Mesendoderm (in vitro differentiated cells): ENCODE results near the gene INTU.

Experiments
- DNase-seq: peaks from one replicate; pipeline ENCODE4 v3.0.0; 2013
- H2AK5ac ChIP-seq: 2 replicates; pipeline ENCODE4 v1.6.1; 2013; ENCODE audit warnings: low read length, inconsistent platforms
- H2BK120ac ChIP-seq: 2 replicates; pipeline ENCODE4 v1.6.1; 2013; ENCODE audit warnings: low read depth, mild to moderate bottlenecking, low read length, moderate library complexity, mixed read lengths
- H2BK15ac ChIP-seq: replicated peaks from 2 replicates; pipeline ENCODE4 v1.6.1; 2013; ENCODE audit warnings: low read depth, mild to moderate bottlenecking, moderate library complexity
- H2BK5ac ChIP-seq: 2 replicates; pipeline ENCODE4 v1.6.1; 2013; ENCODE audit warnings: low read length, inconsistent platforms
- H3K18ac ChIP-seq: 2 replicates; pipeline ENCODE4 v1.6.1; 2013; ENCODE audit warnings: mild to moderate bottlenecking, low read length, mixed read lengths
- H3K23ac ChIP-seq: one replicate; pipeline ENCODE4 v1.6.1; 2013; ENCODE audit warnings: low read length
- H3K27ac ChIP-seq: 2 replicates; pipeline ENCODE4 v1.5.1; 2013; ENCODE audit warnings: low read depth, mild to moderate bottlenecking, inconsistent platforms, low read length, moderate library complexity
- H3K27me3 ChIP-seq: 2 replicates; pipeline ENCODE4 v1.6.1; 2013; ENCODE audit warnings: low read length, control low read depth, mild to moderate bottlenecking, inconsistent platforms; ENCODE audit not compliant: insufficient read depth, poor library complexity
- H3K36me3 ChIP-seq: 2 replicates; pipeline ENCODE4 v1.6.1; 2013; ENCODE audit warnings: low read length, inconsistent platforms; ENCODE audit not compliant: control insufficient read depth, insufficient read depth
- H3K4ac ChIP-seq: one replicate; pipeline ENCODE4 v1.6.1; 2013; ENCODE audit warnings: low read depth, mild to moderate bottlenecking, low read length, moderate library complexity
- H3K4me1 ChIP-seq: 2 replicates; pipeline ENCODE4 v1.6.1; 2013; ENCODE audit warnings: low read depth, low read length, inconsistent platforms; ENCODE audit not compliant: control insufficient read depth
- H3K4me2 ChIP-seq: 2 replicates; pipeline ENCODE4 v1.6.1; 2013; ENCODE audit warnings: low read length
- H3K4me3 ChIP-seq: 2 replicates; pipeline ENCODE4 v1.5.1; 2013; ENCODE audit warnings: mild to moderate bottlenecking, low read length
- H3K56ac ChIP-seq: one replicate; pipeline ENCODE4 v1.6.1; 2013; ENCODE audit warnings: low read length
- H3K79me1 ChIP-seq: 2 replicates; pipeline ENCODE4 v1.6.1; 2013; ENCODE audit warnings: low read length, inconsistent platforms
- H3K79me2 ChIP-seq: 2 replicates; pipeline ENCODE4 v1.6.1; 2013; ENCODE audit warnings: mild to moderate bottlenecking, low read length; ENCODE audit not compliant: control insufficient read depth, insufficient read depth
- H3K9ac ChIP-seq: 2 replicates; pipeline ENCODE4 v1.6.1; 2013; ENCODE audit warnings: low read length, inconsistent platforms
- H4K5ac ChIP-seq: one replicate; pipeline ENCODE4 v1.6.1; 2013; ENCODE audit warnings: low read length
- H4K8ac ChIP-seq: one replicate; pipeline ENCODE4 v1.6.1; 2013; ENCODE audit warnings: low read depth, mild to moderate bottlenecking, control low read depth, low read length, moderate library complexity
- WGBS: extraction: QIAGEN DNeasy Blood & Tissue Kit; methylation state at CpG from one replicate; pipeline ENCODE4 v1.1.7; 2013; ENCODE audit warnings: low lambda C conversion rate, missing lambda C conversion rate; ENCODE audit not compliant: insufficient coverage; ENCODE audit errors: extremely low coverage; 5-methylcytosine and 5-hydroxymethylcytosine counted together

Gene INTU

GRCh38 chr4:127698789-127699200 is 66.0 kb downstream of the INTU start:
- Histone ChIP-seq H3K27ac (no peak overlapping the region), H3K79me2 (no peaks in the 10 kb centered on the region), H3K9ac (no peak overlapping the region), H4K5ac (no peak overlapping the region), H3K4me3 (no peak overlapping the region), H2BK15ac (no peak overlapping the region), H2BK5ac (no peak overlapping the region), H2BK120ac (no peak overlapping the region), H3K27me3 (no peaks in the 10 kb centered on the region), H3K23ac (no peak overlapping the region), H3K79me1 (no peaks in the 10 kb centered on the region), H3K4me1 (no peaks in the 10 kb centered on the region), H3K4ac (no peak overlapping the region), H4K8ac (no peak overlapping the region), H3K36me3 (no peaks in the 10 kb centered on the region), H3K4me2 (no peak overlapping the region), H3K18ac (no peak overlapping the region), H2AK5ac (no peak overlapping the region), H3K56ac (no peak overlapping the region)
- no peak for DNase-seq
- WGBS, result no CpG with 5 or more reads among the region's 4 CpGs

GRCh38 chr4:127708985-127709384 is 76.2 kb downstream of the INTU start:
- Histone ChIP-seq H3K4me2 (no peak overlapping the region), H3K18ac (no peak overlapping the region), H2AK5ac (no peak overlapping the region), H3K36me3 (no peaks in the 10 kb centered on the region), H3K4ac (no peak overlapping the region), H2BK120ac (no peak overlapping the region), H3K27ac (no peak overlapping the region), H2BK15ac (no peak overlapping the region), H3K9ac (no peak overlapping the region), H3K79me1 (no peaks in the 10 kb centered on the region), H4K8ac (no peak overlapping the region), H3K23ac (no peak overlapping the region), H3K79me2 (no peaks in the 10 kb centered on the region), H3K4me3 (no peak overlapping the region), H3K56ac (no peak overlapping the region), H4K5ac (no peak overlapping the region), H3K4me1 (no peaks in the 10 kb centered on the region), H2BK5ac (no peak overlapping the region), H3K27me3 (no peaks in the 10 kb centered on the region)
- DNase-seq, result peak; percentile 38
- WGBS, result no CpG with 5 or more reads among the region's 5 CpGs

- Histone ChIP-seq H3K27ac (no peak overlapping the region), H3K23ac (no peak overlapping the region), H4K8ac (no peak overlapping the region), H3K4me3 (no peak overlapping the region), H3K36me3 (no peaks in the 10 kb centered on the region), H2BK120ac (no peak overlapping the region), H3K9ac (no peak overlapping the region), H4K5ac (no peak overlapping the region), H3K4ac (no peak overlapping the region), H2AK5ac (no peak overlapping the region), H2BK5ac (no peak overlapping the region), H3K79me2 (no peaks in the 10 kb centered on the region), H3K18ac (no peak overlapping the region), H2BK15ac (no peak overlapping the region), H3K4me1 (no peaks in the 10 kb centered on the region), H3K56ac (no peak overlapping the region), H3K79me1 (no peaks in the 10 kb centered on the region), H3K27me3 (no peaks in the 10 kb centered on the region), H3K4me2 (no peak overlapping the region)
- WGBS, result no CpG with 5 or more reads among the region's 3 CpGs
- no peak for DNase-seq
Measured at GRCh38 chr4:127709456-127709855, 76.7 kb downstream of the INTU start.

GRCh38 chr4:127730142-127730913 is 97.6 kb downstream of the INTU start, which contains the start of gene SLC25A31:
Gene SLC25A31 (plus strand): TSS chr4:127730400. CDS start chr4:127730546, 146 bp downstream.
- no peak within 1 kb of the TSS for H4K5ac ChIP-seq
- no peak within 1 kb of the TSS for H4K8ac ChIP-seq
- no peak within 1 kb of the TSS for H3K23ac ChIP-seq
- no CpG with 5 or more reads among the region's 64 CpGs for WGBS
- no peak within 1 kb of the TSS for H3K18ac ChIP-seq
- H3K79me2 ChIP-seq, result no peaks in the 10 kb centered on the region
- H3K27ac ChIP-seq, result no peak within 1 kb of the TSS
- no peak within 1 kb of the TSS for H3K56ac ChIP-seq
- no peak for DNase-seq
- no peaks in the 10 kb centered on the region for H3K36me3 ChIP-seq
- no peaks in the 10 kb centered on the region for H3K79me1 ChIP-seq
- H2BK5ac ChIP-seq, result no peak within 1 kb of the TSS
- no peak within 1 kb of the TSS for H2BK15ac ChIP-seq
- no peaks in the 10 kb centered on the region for H3K27me3 ChIP-seq
- no peak within 1 kb of the TSS for H3K9ac ChIP-seq
- no peak within 1 kb of the TSS for H2AK5ac ChIP-seq
- no peak within 1 kb of the TSS for H2BK120ac ChIP-seq
- no peak within 1 kb of the TSS for H3K4me3 ChIP-seq
- no peak within 1 kb of the TSS for H3K4ac ChIP-seq
- H3K4me1 ChIP-seq, result no peaks in the 10 kb centered on the region
- H3K4me2 ChIP-seq, result no peak within 1 kb of the TSS

- Histone ChIP-seq H4K5ac (no peak overlapping the region), H3K4me1 (no peaks in the 10 kb centered on the region), H3K18ac (no peak overlapping the region), H3K4me3 (no peak overlapping the region), H3K79me2 (no peaks in the 10 kb centered on the region), H3K79me1 (no peaks in the 10 kb centered on the region), H3K23ac (no peak overlapping the region), H2BK5ac (no peak overlapping the region), H3K36me3 (no peaks in the 10 kb centered on the region), H2AK5ac (no peak overlapping the region), H3K9ac (no peak overlapping the region), H3K4me2 (no peak overlapping the region), H4K8ac (no peak overlapping the region), H2BK15ac (no peak overlapping the region), H3K27me3 (no peaks in the 10 kb centered on the region), H3K27ac (no peak overlapping the region), H3K56ac (no peak overlapping the region), H2BK120ac (no peak overlapping the region), H3K4ac (no peak overlapping the region)
- WGBS, result no CpG with 5 or more reads among the region's 19 CpGs
- no peak for DNase-seq
Measured at GRCh38 chr4:127731406-127731805, 98.6 kb downstream of the INTU start.
